ENCODE measurements around the gene TEX52.
A peak's percentile ranks its signal among the peaks of the same experiment; 100 is the strongest.

The TEX52 gene

GRCh38 chr12:2832550-2833127 is 24.2 kb downstream of the TEX52 start:
- Histone ChIP-seq H3K79me2 (ENCODE audit: control insufficient read depth, insufficient read depth, low read length, unreplicated experiment) (no peaks in the 10 kb centered on the region), H2AFZ (ENCODE audit: low read length, unreplicated experiment) (no peak overlapping the region), H3K27me3 (ENCODE audit: insufficient read depth, low read length) (peaks cover 12% of the 10 kb centered on the region; the same call in 1 of the 2 replicates), H3K27ac (ENCODE audit: low read depth, low read length) (no peak overlapping the region), H3K4me1 (ENCODE audit: control insufficient read depth, insufficient read depth, low read length, unreplicated experiment) (peaks cover 7% of the 10 kb centered on the region), H3K36me3 (ENCODE audit: insufficient read depth, low read length) (peaks cover 2% of the 10 kb centered on the region; the same call in 1 of the 2 replicates), H3K4me3 (ENCODE audit: low read depth, low read length) (no peak overlapping the region)

- Histone ChIP-seq H2AFZ (ENCODE audit: low read length, unreplicated experiment) (no peak overlapping the region), H3K36me3 (ENCODE audit: insufficient read depth, low read length) (peaks cover 3% of the 10 kb centered on the region; the same call in 1 of the 2 replicates), H3K4me1 (ENCODE audit: control insufficient read depth, insufficient read depth, low read length, unreplicated experiment) (peaks cover 2% of the 10 kb centered on the region), H3K4me3 (ENCODE audit: low read depth, low read length) (no peak overlapping the region), H3K27me3 (ENCODE audit: insufficient read depth, low read length) (0 out of 2 replicates have a peak, but pooled peaks cover 3% of the 10 kb centered on the region), H3K27ac (ENCODE audit: low read depth, low read length) (no peak overlapping the region), H3K79me2 (ENCODE audit: control insufficient read depth, insufficient read depth, low read length, unreplicated experiment) (no peaks in the 10 kb centered on the region)
Observed at GRCh38 chr12:2829275-2829674, 27.6 kb downstream of the TEX52 start.

GRCh38 chr12:2826721-2827515 is 29.9 kb downstream of the TEX52 start:
- Histone ChIP-seq H3K27me3 (ENCODE audit: insufficient read depth, low read length) (no peaks in the 10 kb centered on the region), H3K4me3 (ENCODE audit: low read depth, low read length) (no peak overlapping the region), H3K4me1 (ENCODE audit: control insufficient read depth, insufficient read depth, low read length, unreplicated experiment) (no peaks in the 10 kb centered on the region), H3K36me3 (ENCODE audit: insufficient read depth, low read length) (peaks cover 7% of the 10 kb centered on the region; the same call in 1 of the 2 replicates), H3K79me2 (ENCODE audit: control insufficient read depth, insufficient read depth, low read length, unreplicated experiment) (no peaks in the 10 kb centered on the region), H3K27ac (ENCODE audit: low read depth, low read length) (no peak overlapping the region), H2AFZ (ENCODE audit: low read length, unreplicated experiment) (no peak overlapping the region)

- Histone ChIP-seq H3K4me3 (ENCODE audit: low read depth, low read length) (no peak overlapping the region), H3K27me3 (ENCODE audit: insufficient read depth, low read length) (no peaks in the 10 kb centered on the region), H3K79me2 (ENCODE audit: control insufficient read depth, insufficient read depth, low read length, unreplicated experiment) (no peaks in the 10 kb centered on the region), H2AFZ (ENCODE audit: low read length, unreplicated experiment) (no peak overlapping the region), H3K4me1 (ENCODE audit: control insufficient read depth, insufficient read depth, low read length, unreplicated experiment) (no peaks in the 10 kb centered on the region), H3K27ac (ENCODE audit: low read depth, low read length) (no peak overlapping the region), H3K36me3 (ENCODE audit: insufficient read depth, low read length) (peaks cover 7% of the 10 kb centered on the region; the same call in 1 of the 2 replicates)
Observed at GRCh38 chr12:2826036-2826435, 30.8 kb downstream of the TEX52 start.

GRCh38 chr12:2825132-2825531 is 31.7 kb downstream of the TEX52 start:
- no peak overlapping the region for H3K27ac ChIP-seq (ENCODE audit: low read depth, low read length)
- H3K4me1 ChIP-seq (ENCODE audit: control insufficient read depth, insufficient read depth, low read length, unreplicated experiment): no peaks in the 10 kb centered on the region
- H3K36me3 ChIP-seq (ENCODE audit: insufficient read depth, low read length): peaks cover 7% of the 10 kb centered on the region; the same call in 1 of the 2 replicates
- no peak overlapping the region for H3K4me3 ChIP-seq (ENCODE audit: low read depth, low read length)
- no peaks in the 10 kb centered on the region for H3K79me2 ChIP-seq (ENCODE audit: control insufficient read depth, insufficient read depth, low read length, unreplicated experiment)
- H2AFZ ChIP-seq (ENCODE audit: low read length, unreplicated experiment): no peak overlapping the region
- no peaks in the 10 kb centered on the region for H3K27me3 ChIP-seq (ENCODE audit: insufficient read depth, low read length)

- no peaks in the 10 kb centered on the region for H3K79me2 ChIP-seq (ENCODE audit: control insufficient read depth, insufficient read depth, low read length, unreplicated experiment)
- H3K36me3 ChIP-seq (ENCODE audit: insufficient read depth, low read length): peaks cover 7% of the 10 kb centered on the region; the same call in 1 of the 2 replicates
- no peak overlapping the region for H3K4me3 ChIP-seq (ENCODE audit: low read depth, low read length)
- H3K27ac ChIP-seq (ENCODE audit: low read depth, low read length): no peak overlapping the region
- no peaks in the 10 kb centered on the region for H3K4me1 ChIP-seq (ENCODE audit: control insufficient read depth, insufficient read depth, low read length, unreplicated experiment)
- H2AFZ ChIP-seq (ENCODE audit: low read length, unreplicated experiment): no peak overlapping the region
- H3K27me3 ChIP-seq (ENCODE audit: insufficient read depth, low read length): no peaks in the 10 kb centered on the region
Observed at GRCh38 chr12:2824541-2824940, 32.3 kb downstream of the TEX52 start.

- 0 out of 2 replicates have a peak, but pooled peaks cover 5% of the 10 kb centered on the region for H3K36me3 ChIP-seq (ENCODE audit: insufficient read depth, low read length)
- H3K27me3 ChIP-seq (ENCODE audit: insufficient read depth, low read length): no peaks in the 10 kb centered on the region
- no peaks in the 10 kb centered on the region for H3K4me1 ChIP-seq (ENCODE audit: control insufficient read depth, insufficient read depth, low read length, unreplicated experiment)
- no peak overlapping the region for H3K27ac ChIP-seq (ENCODE audit: low read depth, low read length)
- no peak overlapping the region for H2AFZ ChIP-seq (ENCODE audit: low read length, unreplicated experiment)
- H3K79me2 ChIP-seq (ENCODE audit: control insufficient read depth, insufficient read depth, low read length, unreplicated experiment): no peaks in the 10 kb centered on the region
- no peak overlapping the region for H3K4me3 ChIP-seq (ENCODE audit: low read depth, low read length)
Observed at GRCh38 chr12:2823483-2823882, 33.4 kb downstream of the TEX52 start.

GRCh38 chr12:2820432-2820831 is 36.4 kb downstream of the TEX52 start:
- Histone ChIP-seq H3K36me3 (ENCODE audit: insufficient read depth, low read length) (peaks cover 7% of the 10 kb centered on the region; the same call in 1 of the 2 replicates), H3K27me3 (ENCODE audit: insufficient read depth, low read length) (no peaks in the 10 kb centered on the region), H2AFZ (ENCODE audit: low read length, unreplicated experiment) (no peak overlapping the region), H3K27ac (ENCODE audit: low read depth, low read length) (no peak overlapping the region), H3K4me1 (ENCODE audit: control insufficient read depth, insufficient read depth, low read length, unreplicated experiment) (no peaks in the 10 kb centered on the region), H3K79me2 (ENCODE audit: control insufficient read depth, insufficient read depth, low read length, unreplicated experiment) (peaks cover 4% of the 10 kb centered on the region), H3K4me3 (ENCODE audit: low read depth, low read length) (no peak overlapping the region)

GRCh38 chr12:2819810-2820209 is 37.0 kb downstream of the TEX52 start:
- peaks cover 7% of the 10 kb centered on the region; the same call in 1 of the 2 replicates for H3K36me3 ChIP-seq (ENCODE audit: insufficient read depth, low read length)
- no peaks in the 10 kb centered on the region for H3K4me1 ChIP-seq (ENCODE audit: control insufficient read depth, insufficient read depth, low read length, unreplicated experiment)
- H3K79me2 ChIP-seq (ENCODE audit: control insufficient read depth, insufficient read depth, low read length, unreplicated experiment): peaks cover 9% of the 10 kb centered on the region
- no peaks in the 10 kb centered on the region for H3K27me3 ChIP-seq (ENCODE audit: insufficient read depth, low read length)
- no peak overlapping the region for H2AFZ ChIP-seq (ENCODE audit: low read length, unreplicated experiment)
- H3K4me3 ChIP-seq (ENCODE audit: low read depth, low read length): no peak overlapping the region
- no peak overlapping the region for H3K27ac ChIP-seq (ENCODE audit: low read depth, low read length)

- Histone ChIP-seq H3K79me2 (ENCODE audit: control insufficient read depth, insufficient read depth, low read length, unreplicated experiment) (peaks cover 25% of the 10 kb centered on the region), H3K36me3 (ENCODE audit: insufficient read depth, low read length) (peaks cover 2% of the 10 kb centered on the region; the same call in 1 of the 2 replicates), H3K4me1 (ENCODE audit: control insufficient read depth, insufficient read depth, low read length, unreplicated experiment) (peaks cover 6% of the 10 kb centered on the region), H3K4me3 (ENCODE audit: low read depth, low read length) (peak overlapping the region; percentile 87), H2AFZ (ENCODE audit: low read length, unreplicated experiment) (peak overlapping the region; percentile 77), H3K27ac (ENCODE audit: low read depth, low read length) (peak overlapping the region; percentile 78), H3K27me3 (ENCODE audit: insufficient read depth, low read length) (no peaks in the 10 kb centered on the region)
Observed at GRCh38 chr12:2813214-2814185, 43.3 kb downstream of the TEX52 start.
